ENCODE measurements around the gene GALK1.

Gene GALK1

DNA sequence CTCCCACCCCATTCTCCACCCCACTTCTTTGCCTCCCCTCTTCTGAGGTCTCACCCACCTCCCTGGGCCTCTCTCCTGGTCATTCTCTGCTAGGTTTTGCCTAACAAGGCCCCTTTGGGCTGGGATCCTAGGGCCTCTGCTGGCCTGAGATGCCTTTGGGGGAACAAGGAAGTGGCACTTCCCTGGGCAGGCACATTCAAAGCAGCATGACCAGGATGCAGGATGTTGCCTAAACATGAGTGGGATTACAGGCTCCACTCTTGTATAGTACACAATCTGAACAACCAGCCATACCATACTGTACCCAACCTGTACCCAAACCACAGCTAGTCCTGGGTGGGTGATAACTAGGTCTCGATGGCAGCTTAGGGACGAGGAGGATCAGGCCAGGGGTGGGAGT is 9.0 kb downstream of the GALK1 start:
- Histone ChIP-seq H3K36me3 (ENCODE audit: low read length) (no peaks in the 10 kb centered on the region), H3F3A (ENCODE audit: insufficient read depth) (peaks cover 4% of the 10 kb centered on the region; the same call in 1 of the 2 replicates), H3K27me3 (ENCODE audit: low read length) (no peaks in the 10 kb centered on the region), H3K9me2 (replicated peaks; ENCODE audit: insufficient read depth, low read length) (no peaks in the 10 kb centered on the region), H3K27ac (ENCODE audit: low read depth, low read length) (no peak overlapping the region), H3K9me3 (ENCODE audit: insufficient read depth, low read length) (no peaks in the 10 kb centered on the region), H4K20me1 (ENCODE audit: low read depth, low read length) (no peaks in the 10 kb centered on the region), H2AFZ (ENCODE audit: low read depth, low read length, severe bottlenecking) (no peak overlapping the region), H3K79me2 (ENCODE audit: insufficient read depth, low read length) (no peaks in the 10 kb centered on the region), H3K4me3 (ENCODE audit: insufficient read depth, low read length, poor library complexity, severe bottlenecking) (no peak overlapping the region), H3K4me2 (ENCODE audit: low read depth, low read length, poor library complexity, severe bottlenecking) (no peak overlapping the region), H3K9ac (ENCODE audit: low read length) (no peak overlapping the region)
- TF ChIP-seq EZH2phosphoT487 (conservative IDR thresholded peaks at IDR 0.05; ENCODE audit: low read length), result no peak
- TF ChIP-seq, protein P1, sequence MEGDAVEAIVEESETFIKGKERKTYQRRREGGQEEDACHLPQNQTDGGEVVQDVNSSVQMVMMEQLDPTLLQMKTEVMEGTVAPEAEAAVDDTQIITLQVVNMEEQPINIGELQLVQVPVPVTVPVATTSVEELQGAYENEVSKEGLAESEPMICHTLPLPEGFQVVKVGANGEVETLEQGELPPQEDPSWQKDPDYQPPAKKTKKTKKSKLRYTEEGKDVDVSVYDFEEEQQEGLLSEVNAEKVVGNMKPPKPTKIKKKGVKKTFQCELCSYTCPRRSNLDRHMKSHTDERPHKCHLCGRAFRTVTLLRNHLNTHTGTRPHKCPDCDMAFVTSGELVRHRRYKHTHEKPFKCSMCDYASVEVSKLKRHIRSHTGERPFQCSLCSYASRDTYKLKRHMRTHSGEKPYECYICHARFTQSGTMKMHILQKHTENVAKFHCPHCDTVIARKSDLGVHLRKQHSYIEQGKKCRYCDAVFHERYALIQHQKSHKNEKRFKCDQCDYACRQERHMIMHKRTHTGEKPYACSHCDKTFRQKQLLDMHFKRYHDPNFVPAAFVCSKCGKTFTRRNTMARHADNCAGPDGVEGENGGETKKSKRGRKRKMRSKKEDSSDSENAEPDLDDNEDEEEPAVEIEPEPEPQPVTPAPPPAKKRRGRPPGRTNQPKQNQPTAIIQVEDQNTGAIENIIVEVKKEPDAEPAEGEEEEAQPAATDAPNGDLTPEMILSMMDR (IDR thresholded peaks at IDR 0.05; ENCODE audit: insufficient read depth, low read length, poor library complexity, severe bottlenecking), result no peak

DNA sequence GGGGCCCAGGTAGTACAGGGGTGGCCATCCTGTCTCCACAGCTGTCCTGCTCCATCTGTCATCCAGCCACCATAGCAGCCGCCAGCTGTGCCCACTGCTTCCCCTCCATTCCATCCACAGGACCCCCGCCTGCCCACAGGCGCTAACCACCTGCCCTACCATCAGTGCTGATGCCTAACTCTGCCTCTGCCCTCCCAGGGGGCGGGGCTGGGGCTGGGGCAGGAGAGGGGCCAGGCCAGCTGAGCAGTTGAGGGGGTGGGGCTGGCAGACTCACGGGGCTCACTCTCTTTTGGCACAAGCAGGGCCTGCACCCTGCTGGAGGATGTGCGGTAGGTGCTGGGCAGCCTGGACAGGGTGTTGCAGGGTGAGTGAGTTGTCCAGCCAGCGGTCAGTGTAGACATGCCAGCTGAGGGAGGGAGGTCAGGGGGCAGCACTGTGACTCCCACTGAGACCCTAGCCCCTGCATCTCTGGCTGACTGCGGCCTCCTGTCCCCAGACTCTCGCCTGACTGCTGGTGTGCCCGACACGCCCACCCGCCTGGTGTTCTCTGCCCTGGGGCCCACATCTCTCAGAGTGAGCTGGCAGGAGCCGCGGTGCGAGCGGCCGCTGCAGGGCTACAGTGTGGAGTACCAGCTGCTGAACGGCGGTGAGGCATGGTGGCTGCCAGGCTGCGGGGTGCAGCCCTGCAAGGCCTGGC is 9.6 kb downstream of the GALK1 start:
- Histone ChIP-seq H3K79me2 (ENCODE audit: insufficient read depth, low read length) (no peaks in the 10 kb centered on the region), H3K36me3 (ENCODE audit: low read length) (no peaks in the 10 kb centered on the region), H3K9me2 (replicated peaks; ENCODE audit: insufficient read depth, low read length) (no peaks in the 10 kb centered on the region), H3K9me3 (ENCODE audit: insufficient read depth, low read length) (no peaks in the 10 kb centered on the region), H3K4me2 (ENCODE audit: low read depth, low read length, poor library complexity, severe bottlenecking) (no peak overlapping the region), H3K27me3 (ENCODE audit: low read length) (no peaks in the 10 kb centered on the region), H4K20me1 (ENCODE audit: low read depth, low read length) (no peaks in the 10 kb centered on the region), H3K9ac (ENCODE audit: low read length) (no peak overlapping the region), H3K4me3 (ENCODE audit: insufficient read depth, low read length, poor library complexity, severe bottlenecking) (no peak overlapping the region), H2AFZ (ENCODE audit: low read depth, low read length, severe bottlenecking) (no peak overlapping the region), H3K27ac (ENCODE audit: low read depth, low read length) (no peak overlapping the region), H3F3A (ENCODE audit: insufficient read depth) (peaks cover 4% of the 10 kb centered on the region; the same call in 1 of the 2 replicates)
- TF ChIP-seq, protein P1 (IDR thresholded peaks at IDR 0.05; ENCODE audit: insufficient read depth, low read length, poor library complexity, severe bottlenecking), result no peak
- no peak for TF ChIP-seq EZH2phosphoT487 (conservative IDR thresholded peaks at IDR 0.05; ENCODE audit: low read length)

DNA sequence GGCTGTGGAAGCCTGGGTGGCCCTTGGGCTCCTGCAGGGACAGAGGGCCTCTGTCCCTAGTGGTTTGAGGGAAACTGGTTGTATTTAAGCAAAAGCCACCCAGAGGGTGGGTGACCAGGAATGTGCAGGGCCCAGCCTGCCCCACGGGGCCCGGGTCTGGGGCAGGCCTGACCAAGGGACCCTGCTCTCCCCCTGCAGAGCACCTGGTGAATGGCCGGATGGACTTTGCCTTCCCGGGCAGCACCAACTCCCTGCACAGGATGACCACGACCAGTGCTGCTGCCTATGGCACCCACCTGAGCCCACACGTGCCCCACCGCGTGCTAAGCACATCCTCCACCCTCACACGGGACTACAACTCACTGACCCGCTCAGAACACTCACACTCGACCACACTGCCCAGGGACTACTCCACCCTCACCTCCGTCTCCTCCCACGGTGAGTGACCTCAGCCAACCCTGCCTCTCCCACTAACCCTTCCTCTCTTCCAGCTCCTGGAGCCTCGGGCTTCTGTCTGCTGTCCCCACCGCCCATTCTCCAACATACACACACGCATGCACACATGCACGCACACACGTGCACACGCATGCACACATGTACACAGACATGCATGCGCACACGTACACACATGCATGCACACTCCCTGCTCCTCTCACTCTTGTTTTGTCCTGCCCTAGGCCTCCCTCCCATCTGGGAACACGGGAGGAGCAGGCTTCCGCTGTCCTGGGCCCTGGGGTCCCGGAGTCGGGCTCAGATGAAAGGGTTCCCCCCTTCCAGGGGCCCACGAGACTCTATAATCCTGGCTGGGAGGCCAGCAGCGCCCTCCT is 10.4 kb downstream of the GALK1 start:
- Histone ChIP-seq H3K79me2 (ENCODE audit: insufficient read depth, low read length) (no peaks in the 10 kb centered on the region), H3K4me2 (ENCODE audit: low read depth, low read length, poor library complexity, severe bottlenecking) (peak overlapping the region; percentile 52), H3K27me3 (ENCODE audit: low read length) (no peaks in the 10 kb centered on the region), H4K20me1 (ENCODE audit: low read depth, low read length) (no peaks in the 10 kb centered on the region), H3K27ac (ENCODE audit: low read depth, low read length) (no peak overlapping the region), H3K9me2 (replicated peaks; ENCODE audit: insufficient read depth, low read length) (no peaks in the 10 kb centered on the region), H3F3A (ENCODE audit: insufficient read depth) (peaks cover 4% of the 10 kb centered on the region; the same call in 1 of the 2 replicates), H2AFZ (ENCODE audit: low read depth, low read length, severe bottlenecking) (peak overlapping the region; percentile 64), H3K4me3 (ENCODE audit: insufficient read depth, low read length, poor library complexity, severe bottlenecking) (no peak overlapping the region), H3K9me3 (ENCODE audit: insufficient read depth, low read length) (no peaks in the 10 kb centered on the region), H3K9ac (ENCODE audit: low read length) (0 out of 2 replicates have a peak overlapping the region, but pooled peaks have one; percentile 48), H3K36me3 (ENCODE audit: low read length) (no peaks in the 10 kb centered on the region)
- TF ChIP-seq EZH2phosphoT487 (conservative IDR thresholded peaks at IDR 0.05; ENCODE audit: low read length), result no peak
- TF ChIP-seq, protein P1 (IDR thresholded peaks at IDR 0.05; ENCODE audit: insufficient read depth, low read length, poor library complexity, severe bottlenecking), result no peak

Measured in SU-DHL-6 (cell line).